SK-N-MC (cell line): ENCODE measurements around the gene PLCE1.

Experiments
- EZH2 ChIP-seq: fragments of 200-600 bp; sonication (generic); IDR thresholded peaks from one replicate; pipeline ENCODE4 v1.6.1; 2017; ENCODE audit warnings: antibody characterized with exemption
- FOXP2 ChIP-seq: optimal IDR thresholded peaks from 2 replicates; pipeline ENCODE3; 2011; ENCODE audit warnings: mild to moderate bottlenecking, moderate library complexity; ENCODE audit not compliant: insufficient read depth; ENCODE audit errors: extremely low read length, control extremely low read depth
- POLR2AphosphoS5 ChIP-seq: IDR thresholded peaks from 2 replicates; pipeline ENCODE4 v1.6.1; 2012; ENCODE audit warnings: mild to moderate bottlenecking, low read depth, low read length, borderline replicate concordance

GRCh38 chr10:94010116-94010515 lies 16.4 kb downstream of the PLCE1 start:
- TF ChIP-seq POLR2AphosphoS5 (no peak), EZH2 (no peak), FOXP2 (no peak)
